ENCODE data around the gene CCDC57. TPM values are rescaled to one million over a fixed set of nuclear protein-coding genes. Genes with fewer than 3 reads are reported as not detected.

The CCDC57 gene
- total RNA-seq, 2 experiments from 2014 or later, result 129 to 135 TPM

DNA sequence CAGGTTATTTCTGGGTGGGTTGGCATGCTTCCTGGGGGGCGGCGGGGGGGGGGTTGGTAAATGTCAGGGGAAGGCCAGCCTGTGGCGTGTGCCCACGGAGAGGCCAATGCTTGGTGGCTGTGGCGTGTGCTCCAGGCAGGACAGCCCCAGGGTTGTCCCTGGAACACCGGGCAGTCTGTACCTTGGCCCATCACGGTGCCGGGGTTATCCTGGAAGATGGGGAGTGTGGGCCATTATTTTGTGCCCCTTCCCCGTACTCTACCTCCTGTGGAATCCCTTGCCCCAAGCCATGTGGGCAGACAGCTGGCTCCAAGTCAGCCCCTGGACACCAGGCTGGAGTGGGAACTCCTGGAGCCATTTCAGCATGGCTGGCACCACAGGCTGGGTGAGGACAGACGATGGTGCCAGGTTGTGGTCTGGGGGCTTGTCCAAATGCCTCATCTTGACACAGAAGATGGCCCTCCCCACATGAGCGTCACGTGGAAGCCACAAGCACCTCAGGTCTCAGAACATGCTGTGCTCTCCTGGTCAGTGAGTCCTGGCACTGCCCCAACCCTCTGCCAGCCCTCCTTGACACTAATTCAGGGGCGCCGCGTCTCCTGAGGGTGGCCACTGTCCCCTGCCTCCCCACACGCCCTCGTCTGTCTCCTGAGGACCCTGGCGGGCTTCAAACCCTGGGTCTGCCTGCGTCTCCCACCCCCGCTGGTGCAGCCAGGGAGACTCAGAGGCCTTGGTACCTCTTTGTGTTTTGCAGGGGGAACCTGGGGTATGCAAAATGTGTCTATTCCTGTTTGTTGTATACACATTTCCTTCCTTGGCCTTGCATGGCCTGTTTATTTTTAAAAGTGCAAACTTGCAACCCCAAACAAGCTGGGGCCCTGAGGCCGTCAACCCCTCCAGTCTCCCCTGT is 20.5 kb upstream of the CCDC57 start:
- CTCF ChIA-PET, result interaction anchor here (0.6 to 1.4 kb wide), 2 partner anchors 27 to 203 kb away, joined by 3 read pairs; no protein-coding TSS in a partner anchor
- POLR2A ChIA-PET, result interaction anchor here (0.6 to 2.5 kb wide), 3 partner anchors 27 to 63 kb away, joined by 3 to 6 read pairs (median 4); no protein-coding TSS in a partner anchor

DNA sequence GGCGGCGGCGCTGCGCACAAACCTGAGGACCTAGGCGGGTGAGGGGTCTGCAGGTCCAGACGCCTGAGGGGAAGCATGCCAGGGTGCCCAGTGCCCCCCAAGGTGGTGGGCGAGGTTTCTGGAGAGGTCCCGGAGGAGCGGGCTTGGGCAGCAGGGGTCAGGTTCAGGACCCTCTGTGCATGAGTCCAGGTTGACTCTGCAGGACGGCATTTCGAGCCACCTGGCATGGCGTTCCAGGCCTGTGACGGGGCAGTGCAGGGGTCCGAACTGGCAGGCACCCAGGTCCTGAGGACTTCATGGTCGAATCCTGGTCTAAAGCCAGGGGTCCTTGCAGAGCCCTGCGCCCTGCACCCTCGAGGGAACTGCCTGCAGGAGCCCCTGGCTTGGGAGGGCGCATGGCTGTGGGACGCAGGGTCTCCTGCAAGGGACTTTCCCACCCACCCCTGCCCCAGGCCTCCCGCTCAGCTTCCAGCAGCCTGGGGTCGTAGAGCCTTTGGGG is 19.7 kb upstream of the CCDC57 start:
- H3K27ac ChIP-seq (ENCODE audit: low read depth in 1 of 2, low read length in 2 of 2), result no peak overlapping the region
- Mint-ChIP-seq H3K9me3 (no peaks in the 10 kb centered on the region), H3K27me3 (no peaks in the 10 kb centered on the region), H3K36me3 (ENCODE audit: low read depth) (no peaks in the 10 kb centered on the region), H3K27ac (peak overlapping the region; percentile 20), H3K4me1 (ENCODE audit: low read depth) (peaks cover 26% of the 10 kb centered on the region), H3K4me3 (no peak overlapping the region)
- ATAC-seq (ENCODE audit: poor library complexity), result no peak
- H3K36me3 ChIP-seq (ENCODE audit: insufficient read depth, low read length), result peaks cover 2% of the 10 kb centered on the region
- intact Hi-C loops (cut with DNase I, micrococcal nuclease), result loop anchor here in 1 of 2 experiments (10.0 kb wide), 2 partner anchors 62 to 198 kb away; partner anchors contain the start of genes DCXR and RAC3
- CTCF ChIA-PET, result interaction anchor here (0.6 kb wide), 1 partner anchor 202 kb away, joined by 3 read pairs; no protein-coding TSS in a partner anchor
- H3K9me3 ChIP-seq (ENCODE audit: control insufficient read depth in 1 of 2, insufficient read depth in 1 of 2, low read length in 2 of 2), result no peaks in the 10 kb centered on the region
- POLR2A ChIA-PET, result no interaction called here
- DNase-seq, result peak in 1 of 14 experiments; percentile 15
- H3K4me1 ChIP-seq (ENCODE audit: insufficient read depth, low read length), result peaks cover 64% of the 10 kb centered on the region
- TF ChIP-seq, protein P1, sequence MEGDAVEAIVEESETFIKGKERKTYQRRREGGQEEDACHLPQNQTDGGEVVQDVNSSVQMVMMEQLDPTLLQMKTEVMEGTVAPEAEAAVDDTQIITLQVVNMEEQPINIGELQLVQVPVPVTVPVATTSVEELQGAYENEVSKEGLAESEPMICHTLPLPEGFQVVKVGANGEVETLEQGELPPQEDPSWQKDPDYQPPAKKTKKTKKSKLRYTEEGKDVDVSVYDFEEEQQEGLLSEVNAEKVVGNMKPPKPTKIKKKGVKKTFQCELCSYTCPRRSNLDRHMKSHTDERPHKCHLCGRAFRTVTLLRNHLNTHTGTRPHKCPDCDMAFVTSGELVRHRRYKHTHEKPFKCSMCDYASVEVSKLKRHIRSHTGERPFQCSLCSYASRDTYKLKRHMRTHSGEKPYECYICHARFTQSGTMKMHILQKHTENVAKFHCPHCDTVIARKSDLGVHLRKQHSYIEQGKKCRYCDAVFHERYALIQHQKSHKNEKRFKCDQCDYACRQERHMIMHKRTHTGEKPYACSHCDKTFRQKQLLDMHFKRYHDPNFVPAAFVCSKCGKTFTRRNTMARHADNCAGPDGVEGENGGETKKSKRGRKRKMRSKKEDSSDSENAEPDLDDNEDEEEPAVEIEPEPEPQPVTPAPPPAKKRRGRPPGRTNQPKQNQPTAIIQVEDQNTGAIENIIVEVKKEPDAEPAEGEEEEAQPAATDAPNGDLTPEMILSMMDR (IDR thresholded peaks at IDR 0.05), result no peak
- no peak overlapping the region for H3K4me3 ChIP-seq (ENCODE audit: low read length)
- H3K27me3 ChIP-seq (ENCODE audit: control insufficient read depth in 1 of 2, insufficient read depth in 2 of 2, low read length in 2 of 2), result no peaks in the 10 kb centered on the region

More for the DNA sequence above, 20.5 kb upstream of the CCDC57 start:
- H3K27ac Mint-ChIP-seq, result peak overlapping the region; percentile 53
- ATAC-seq (ENCODE audit: poor library complexity), result no peak
- H3K27me3 Mint-ChIP-seq, result no peaks in the 10 kb centered on the region
- TF ChIP-seq, protein P1 (IDR thresholded peaks at IDR 0.05), result no peak
- H3K9me3 Mint-ChIP-seq, result no peaks in the 10 kb centered on the region
- H3K36me3 Mint-ChIP-seq (ENCODE audit: low read depth), result no peaks in the 10 kb centered on the region
- H3K4me3 Mint-ChIP-seq, result peak overlapping the region; percentile 72
- H3K4me3 ChIP-seq (ENCODE audit: low read length), result no peak overlapping the region
- peaks cover 20% of the 10 kb centered on the region for H3K4me1 Mint-ChIP-seq (ENCODE audit: low read depth)
- intact Hi-C loops (cut with DNase I, micrococcal nuclease), result loop anchor here in 1 of 2 experiments (10.0 kb wide), 2 partner anchors 62 to 198 kb away; partner anchors contain the start of genes DCXR and RAC3
- peak in 1 of 14 experiments; percentile 36 for DNase-seq
- H3K27me3 ChIP-seq (ENCODE audit: control insufficient read depth in 1 of 2, insufficient read depth in 2 of 2, low read length in 2 of 2), result no peaks in the 10 kb centered on the region
- no peaks in the 10 kb centered on the region for H3K9me3 ChIP-seq (ENCODE audit: control insufficient read depth in 1 of 2, insufficient read depth in 1 of 2, low read length in 2 of 2)
- H3K36me3 ChIP-seq (ENCODE audit: insufficient read depth, low read length), result peaks cover 2% of the 10 kb centered on the region
- H3K27ac ChIP-seq (ENCODE audit: low read depth in 1 of 2, low read length in 2 of 2), result peak overlapping the region in 1 of 2 donors; percentile 21
- peaks cover 64% of the 10 kb centered on the region for H3K4me1 ChIP-seq (ENCODE audit: insufficient read depth, low read length)

DNA sequence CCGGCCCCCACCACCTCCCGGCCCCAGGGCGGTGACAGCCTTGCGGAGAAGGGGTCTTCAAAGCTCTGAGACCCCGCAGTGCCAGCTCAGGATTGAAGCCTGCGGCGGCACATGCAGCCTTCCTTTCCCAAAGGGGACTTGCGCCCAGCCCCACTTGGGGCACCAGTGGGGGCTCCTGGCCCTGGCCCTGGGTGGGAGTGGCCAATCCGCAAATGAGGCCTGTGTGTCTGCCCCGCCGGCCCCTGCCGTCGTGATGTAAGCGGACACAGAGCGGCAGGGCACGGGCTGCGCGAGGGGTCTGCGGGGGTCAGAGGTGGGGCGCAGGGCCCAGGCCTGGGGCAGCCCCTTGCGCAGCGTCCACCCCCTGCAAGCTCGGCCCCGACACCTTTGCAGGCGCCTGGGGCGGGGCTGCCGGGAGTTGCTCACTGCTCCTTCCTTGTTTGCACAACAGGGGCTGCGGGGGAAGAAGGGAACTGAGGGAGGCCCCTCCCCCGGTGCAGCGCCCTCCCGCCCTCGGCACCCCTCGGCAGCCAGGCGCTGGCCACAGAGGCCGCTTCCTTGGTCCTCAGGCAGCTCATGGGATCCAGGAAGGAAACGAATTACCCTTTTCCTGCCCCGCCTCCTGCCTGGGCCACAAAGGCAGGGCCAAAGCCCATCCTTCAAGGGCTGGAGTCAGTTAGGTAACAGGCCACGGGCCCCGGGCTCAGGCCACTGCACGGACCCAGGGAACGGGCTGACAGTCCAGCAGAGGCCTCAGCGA is 19.1 kb upstream of the CCDC57 start:
- DNase-seq (peak in 5 of 14 experiments; percentile 26 to 67 (median 45)), ATAC-seq (ENCODE audit: poor library complexity) (no peak)
- H3K27me3 ChIP-seq (ENCODE audit: control insufficient read depth in 1 of 2, insufficient read depth in 2 of 2, low read length in 2 of 2), result no peaks in the 10 kb centered on the region
- H3K27me3 Mint-ChIP-seq, result no peaks in the 10 kb centered on the region
- H3K27ac Mint-ChIP-seq, result peak overlapping the region; percentile 20
- peaks cover 64% of the 10 kb centered on the region for H3K4me1 ChIP-seq (ENCODE audit: insufficient read depth, low read length)
- CTCF ChIA-PET, result no interaction called here
- no peaks in the 10 kb centered on the region for H3K9me3 Mint-ChIP-seq
- POLR2A ChIA-PET, result interaction anchor here (0.8 to 1.1 kb wide), 3 partner anchors 66 to 101 kb away, joined by 3 to 4 read pairs (median 3); partner anchors contain the start of genes CD7 and SECTM1
- no peaks in the 10 kb centered on the region for H3K36me3 Mint-ChIP-seq (ENCODE audit: low read depth)
- H3K9me3 ChIP-seq (ENCODE audit: control insufficient read depth in 1 of 2, insufficient read depth in 1 of 2, low read length in 2 of 2), result no peaks in the 10 kb centered on the region
- H3K27ac ChIP-seq (ENCODE audit: low read depth in 1 of 2, low read length in 2 of 2), result peak overlapping the region; percentile 34 to 38
- peak overlapping the region; percentile 43 for H3K4me3 ChIP-seq (ENCODE audit: low read length)
- no peak overlapping the region for H3K4me3 Mint-ChIP-seq
- H3K36me3 ChIP-seq (ENCODE audit: insufficient read depth, low read length), result no peaks in the 10 kb centered on the region
- peaks cover 26% of the 10 kb centered on the region for H3K4me1 Mint-ChIP-seq (ENCODE audit: low read depth)
- intact Hi-C loops (cut with DNase I, micrococcal nuclease), result loop anchor here in 1 of 2 experiments (10.0 kb wide), 2 partner anchors 63 to 197 kb away; partner anchors contain the start of genes DCXR and RAC3
- TF ChIP-seq, protein P1 (IDR thresholded peaks at IDR 0.05), result no peak

All from CD4-positive, alpha-beta T cell (primary cell).